ENCODE data around the gene SLC25A24. TPM values are rescaled to one million over a fixed set of nuclear protein-coding genes. Genes with fewer than 3 reads are reported as not detected.

Gene SLC25A24
- total and polyA plus RNA-seq, 9 of the 15 experiments (the other 6 are each of a cell fraction or from before 2014, with no cell fraction given), result 6.9 to 34.9 (median 25.4) TPM

GRCh38 chr1:108199781-108200686, at the start of gene SLC25A24 (continued):
- TF ChIP-seq MTA3 (IDR thresholded peaks at IDR 0.05; ENCODE audit: borderline replicate concordance), result peak; percentile 84
- no peak for TF ChIP-seq ZBTB34 (CRISPR knock-in tag; IDR thresholded peaks at IDR 0.05)
- TF ChIP-seq CTBP1 (IDR thresholded peaks at IDR 0.05; ENCODE audit: borderline replicate concordance), result peak; percentile 95
- TF ChIP-seq STAT6 (CRISPR knock-in tag; IDR thresholded peaks at IDR 0.05), result no peak; the same call in none of the 2 replicates
- TF ChIP-seq MAFG (tag; conservative IDR thresholded peaks at IDR 0.05), result no peak
- no peak for TF ChIP-seq TCF7L2 (IDR thresholded peaks at IDR 0.05; ENCODE audit: low read depth, low read length)
- TF ChIP-seq GTF2F1 (IDR thresholded peaks at IDR 0.05; ENCODE audit: low read depth, low read length), result no peak
- peak; percentile 60 for TF ChIP-seq HMGN3 (IDR thresholded peaks at IDR 0.05; ENCODE audit: borderline replicate concordance, extremely low read depth, insufficient read length, low read depth, low read length)
- TF ChIP-seq CHD4 (IDR thresholded peaks at IDR 0.05; ENCODE audit: insufficient read depth, insufficient replicate concordance, low read depth, low read length, poor library complexity, severe bottlenecking), result peak; percentile 46
- peak; percentile 43; the same call in 1 of the 2 replicates for TF ChIP-seq BCOR (IDR thresholded peaks at IDR 0.05)
- TF ChIP-seq, protein P1, sequence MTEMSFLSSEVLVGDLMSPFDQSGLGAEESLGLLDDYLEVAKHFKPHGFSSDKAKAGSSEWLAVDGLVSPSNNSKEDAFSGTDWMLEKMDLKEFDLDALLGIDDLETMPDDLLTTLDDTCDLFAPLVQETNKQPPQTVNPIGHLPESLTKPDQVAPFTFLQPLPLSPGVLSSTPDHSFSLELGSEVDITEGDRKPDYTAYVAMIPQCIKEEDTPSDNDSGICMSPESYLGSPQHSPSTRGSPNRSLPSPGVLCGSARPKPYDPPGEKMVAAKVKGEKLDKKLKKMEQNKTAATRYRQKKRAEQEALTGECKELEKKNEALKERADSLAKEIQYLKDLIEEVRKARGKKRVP (CRISPR knock-in tag; IDR thresholded peaks at IDR 0.05), result 0 out of 2 replicates have a peak, but pooled peaks have one; percentile 16
- no peak for TF ChIP-seq OTX1 (CRISPR knock-in tag; IDR thresholded peaks at IDR 0.05)
- peak; percentile 47 for TF ChIP-seq RFX1 (IDR thresholded peaks at IDR 0.05)
- TF ChIP-seq PHB (CRISPR knock-in tag; IDR thresholded peaks at IDR 0.05), result peak; percentile 73; the same call in 1 of the 2 replicates
- TF ChIP-seq, protein P2, sequence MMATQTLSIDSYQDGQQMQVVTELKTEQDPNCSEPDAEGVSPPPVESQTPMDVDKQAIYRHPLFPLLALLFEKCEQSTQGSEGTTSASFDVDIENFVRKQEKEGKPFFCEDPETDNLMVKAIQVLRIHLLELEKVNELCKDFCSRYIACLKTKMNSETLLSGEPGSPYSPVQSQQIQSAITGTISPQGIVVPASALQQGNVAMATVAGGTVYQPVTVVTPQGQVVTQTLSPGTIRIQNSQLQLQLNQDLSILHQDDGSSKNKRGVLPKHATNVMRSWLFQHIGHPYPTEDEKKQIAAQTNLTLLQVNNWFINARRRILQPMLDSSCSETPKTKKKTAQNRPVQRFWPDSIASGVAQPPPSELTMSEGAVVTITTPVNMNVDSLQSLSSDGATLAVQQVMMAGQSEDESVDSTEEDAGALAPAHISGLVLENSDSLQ (IDR thresholded peaks at IDR 0.05), result no peak
- TF ChIP-seq MNT (conservative IDR thresholded peaks at IDR 0.05), result peak in 1 of 2 experiments; percentile 59; a peak in 1 of 4 replicates
- TF ChIP-seq ETV5 (CRISPR knock-in tag; IDR thresholded peaks at IDR 0.05; ENCODE audit: low read depth), result peak; percentile 68; the same call in 1 of the 2 replicates
- no peak for TF ChIP-seq POLR2AphosphoS2 (IDR thresholded peaks at IDR 0.05; ENCODE audit: low read length)
- TF ChIP-seq SMARCB1 (IDR thresholded peaks at IDR 0.05; ENCODE audit: insufficient read length, low read depth), result no peak
- no peak for TF ChIP-seq MAFF (IDR thresholded peaks at IDR 0.05; ENCODE audit: low read length)

Measured in K562 (cell line).